ENCODE data around the gene PLA2G12A. TPM values are rescaled to one million over a fixed set of nuclear protein-coding genes. Genes with fewer than 3 reads are reported as not detected.

Gene PLA2G12A
- total and polyA plus RNA-seq, 10 of the 15 experiments (the other 5 are each of a cell fraction or from before 2014, with no cell fraction given), result 3.7 to 36.8 (median 15.5) TPM

- no peak for TF ChIP-seq ZBTB4 (CRISPR knock-in tag; IDR thresholded peaks at IDR 0.05)
- TF ChIP-seq TCF3 (IDR thresholded peaks at IDR 0.05; ENCODE audit: borderline replicate concordance, insufficient read depth, low read depth, low read length), result no peak
- TF ChIP-seq WRNIP1 (IDR thresholded peaks at IDR 0.05; ENCODE audit: borderline replicate concordance, low read depth, low read length), result no peak
- TF ChIP-seq MEF2B (IDR thresholded peaks at IDR 0.05; ENCODE audit: partially characterized antibody, poor library complexity, severe bottlenecking), result peak; percentile 99
- TF ChIP-seq SIX5 (IDR thresholded peaks at IDR 0.05; ENCODE audit: low read depth, low read length, severe bottlenecking), result no peak
- no peak for TF ChIP-seq ZNF24 (IDR thresholded peaks at IDR 0.05)
- TF ChIP-seq EP300 (IDR thresholded peaks at IDR 0.05; ENCODE audit: borderline replicate concordance in 1 of 2, control insufficient read depth in 1 of 2, low read depth in 2 of 2, low read length in 2 of 2), result no peak
- peak; percentile 24; the same call in 1 of the 2 replicates for TF ChIP-seq MLLT1 (IDR thresholded peaks at IDR 0.05)
- TF ChIP-seq GATAD2B (conservative IDR thresholded peaks at IDR 0.05; ENCODE audit: low read depth), result peak; percentile 96; the same call in 1 of the 2 replicates
- no peak for TF ChIP-seq ELK1 (IDR thresholded peaks at IDR 0.05; ENCODE audit: low read depth, low read length)
- TF ChIP-seq SKIL (IDR thresholded peaks at IDR 0.05; ENCODE audit: low read depth, poor library complexity, severe bottlenecking), result no peak
- no peak for TF ChIP-seq ZZZ3 (IDR thresholded peaks at IDR 0.05; ENCODE audit: control insufficient read depth, insufficient read length, low read depth)
- TF ChIP-seq USF2 (IDR thresholded peaks at IDR 0.05; ENCODE audit: borderline replicate concordance, low read depth, low read length), result no peak
- no peak for TF ChIP-seq RELA (IDR thresholded peaks at IDR 0.05; ENCODE audit: borderline replicate concordance, partially characterized antibody)
- no peak for TF ChIP-seq ZNF622 (IDR thresholded peaks at IDR 0.05)
- TF ChIP-seq BMI1 (IDR thresholded peaks at IDR 0.05; ENCODE audit: borderline replicate concordance), result no peak
- 0 out of 2 replicates have a peak, but pooled peaks have one; percentile 59 for TF ChIP-seq MTA3 (IDR thresholded peaks at IDR 0.05; ENCODE audit: borderline replicate concordance, low read length)
- no peak for TF ChIP-seq CBX3 (IDR thresholded peaks at IDR 0.05; ENCODE audit: borderline replicate concordance, low read depth)
- TF ChIP-seq YBX1 (IDR thresholded peaks at IDR 0.05), result peak; percentile 81; the same call in 1 of the 2 replicates
- TF ChIP-seq SUPT20H (IDR thresholded peaks at IDR 0.05; ENCODE audit: borderline replicate concordance, control insufficient read depth, low read depth, low read length), result no peak
These were observed 26.1 kb downstream of the PLA2G12A start (continued) for GRCh38 chr4:109703664-109704361.
